Omental fat pad (tissue), 4 donors: ENCODE measurements around the gene AUTS2. TPM values are rescaled to one million over a fixed set of nuclear protein-coding genes. Genes with fewer than 3 reads are reported as not detected.

Experiments used
- ATAC-seq: fragments of 150-250 bp; one replicate; pipeline ENCODE4 v1.9.1; 2016; ENCODE audit warnings: mild to moderate bottlenecking, moderate library complexity; ENCODE audit not compliant: low FRiP score
- DNase-seq: peaks from one replicate; pipeline ENCODE4 v3.0.0-alpha.2; 2019; ENCODE audit warnings: low spot score
- CTCF ChIP-seq, 3 donors: fragments of 450-650 bp; IDR thresholded peaks; one replicate each; pipeline ENCODE4 v1.5.1; 2016 to 2017; ENCODE audit warnings: antibody characterized with exemption in 3 of 3, mild to moderate bottlenecking in 3 of 3, moderate library complexity in 2 of 3
- total RNA-seq, 4 donors: library from RNA; depleted of rRNA; stranded (reverse); fragments of >200 nt; gene quantifications; one replicate each; pipeline ENCODE4 v1.1.0, GENCODE V29; 2016

Gene AUTS2
- total RNA-seq, 4 donors from 2014 or later: 13.2 to 27.0 (median 21.2) TPM

GRCh38 chr7:70091362-70091761, 493.1 kb downstream of the AUTS2 start:
- TF ChIP-seq CTCF (IDR thresholded peaks at IDR 0.05): no peak
- no peak for DNase-seq
- no peak for ATAC-seq

GRCh38 chr7:70092314-70093204, 494.3 kb downstream of the AUTS2 start:
- ATAC-seq (no peak), DNase-seq (no peak)
- no peak for TF ChIP-seq CTCF (IDR thresholded peaks at IDR 0.05)

GRCh38 chr7:70093205-70093904, 495.1 kb downstream of the AUTS2 start:
- DNase-seq (no peak), ATAC-seq (no peak)
- TF ChIP-seq CTCF (IDR thresholded peaks at IDR 0.05): no peak

GRCh38 chr7:70094831-70095230, 496.6 kb downstream of the AUTS2 start:
- ATAC-seq (no peak), DNase-seq (no peak)
- TF ChIP-seq CTCF (IDR thresholded peaks at IDR 0.05): no peak

- DNase-seq (no peak), ATAC-seq (no peak)
- no peak for TF ChIP-seq CTCF (IDR thresholded peaks at IDR 0.05)
These were observed 499.4 kb downstream of the AUTS2 start for GRCh38 chr7:70097645-70098044.

GRCh38 chr7:70098133-70098561, 499.9 kb downstream of the AUTS2 start:
- no peak for DNase-seq
- no peak for TF ChIP-seq CTCF (IDR thresholded peaks at IDR 0.05)
- ATAC-seq: no peak
